Fibroblast of pulmonary artery (primary cell): ENCODE data around the gene HACD2.

ENCODE experiments used
- DNase-seq: peaks from one replicate; pipeline ENCODE4 v3.0.0-alpha.2; 2010; ENCODE audit warnings: low read depth
- H3K4me3 ChIP-seq: replicated peaks from 2 replicates; pipeline ENCODE4 v1.5.1; 2011; ENCODE audit warnings: low read depth, mild to moderate bottlenecking, control low read depth, low read length, moderate library complexity
- CTCF ChIP-seq: IDR thresholded peaks from 2 replicates; pipeline ENCODE4 v1.5.1; 2011; ENCODE audit warnings: mild to moderate bottlenecking, control low read depth, low read length, inconsistent platforms; ENCODE audit errors: missing control alignments

HACD2 gene

GRCh38 chr3:123527046-123527445 lies 57.8 kb downstream of the HACD2 start:
- DNase-seq, result no peak
- H3K4me3 ChIP-seq, result no peak overlapping the region
- no peak for TF ChIP-seq CTCF

- TF ChIP-seq CTCF, result no peak
- DNase-seq, result no peak
- no peak overlapping the region for H3K4me3 ChIP-seq
These were observed 58.4 kb downstream of the HACD2 start for GRCh38 chr3:123526474-123526873.

- no peak for TF ChIP-seq CTCF
- DNase-seq, result no peak
- no peak overlapping the region for H3K4me3 ChIP-seq
These were observed 59.4 kb downstream of the HACD2 start for GRCh38 chr3:123525433-123525832.

GRCh38 chr3:123524981-123525380 lies 59.9 kb downstream of the HACD2 start:
- DNase-seq, result no peak
- TF ChIP-seq CTCF, result no peak
- no peak overlapping the region for H3K4me3 ChIP-seq

- no peak for DNase-seq
- no peak for TF ChIP-seq CTCF
- H3K4me3 ChIP-seq, result no peak overlapping the region
These were observed 61.8 kb downstream of the HACD2 start for GRCh38 chr3:123523023-123523412.

GRCh38 chr3:123522320-123523022 lies 62.4 kb downstream of the HACD2 start:
- H3K4me3 ChIP-seq, result no peak overlapping the region
- no peak for TF ChIP-seq CTCF
- DNase-seq, result no peak
